Erythroblast (primary cell): ENCODE results near the gene IL1B.

ENCODE experiments used
- GATA1 ChIP-seq: IDR thresholded peaks from 2 replicates; pipeline ENCODE4 v1.6.1; 2011; ENCODE audit warnings: low read depth, mild to moderate bottlenecking, control low read depth, low read length, moderate library complexity
- POLR2A ChIP-seq: IDR thresholded peaks from 2 replicates; pipeline ENCODE4 v1.6.1; 2011; ENCODE audit warnings: mild to moderate bottlenecking, low read length

GRCh38 chr2:112824694-112825085 is 11.9 kb downstream of the IL1B start:
- no peak for TF ChIP-seq POLR2A
- TF ChIP-seq GATA1 = no peak
